Measurements from ENCODE around the gene ADGRG3. TPM values are rescaled to one million over a fixed set of nuclear protein-coding genes. Genes with fewer than 3 reads are reported as not detected.

The ADGRG3 gene
- total and polyA plus RNA-seq, 4 donors = 1.8 to 66.2 (median 9.4) TPM

DNA sequence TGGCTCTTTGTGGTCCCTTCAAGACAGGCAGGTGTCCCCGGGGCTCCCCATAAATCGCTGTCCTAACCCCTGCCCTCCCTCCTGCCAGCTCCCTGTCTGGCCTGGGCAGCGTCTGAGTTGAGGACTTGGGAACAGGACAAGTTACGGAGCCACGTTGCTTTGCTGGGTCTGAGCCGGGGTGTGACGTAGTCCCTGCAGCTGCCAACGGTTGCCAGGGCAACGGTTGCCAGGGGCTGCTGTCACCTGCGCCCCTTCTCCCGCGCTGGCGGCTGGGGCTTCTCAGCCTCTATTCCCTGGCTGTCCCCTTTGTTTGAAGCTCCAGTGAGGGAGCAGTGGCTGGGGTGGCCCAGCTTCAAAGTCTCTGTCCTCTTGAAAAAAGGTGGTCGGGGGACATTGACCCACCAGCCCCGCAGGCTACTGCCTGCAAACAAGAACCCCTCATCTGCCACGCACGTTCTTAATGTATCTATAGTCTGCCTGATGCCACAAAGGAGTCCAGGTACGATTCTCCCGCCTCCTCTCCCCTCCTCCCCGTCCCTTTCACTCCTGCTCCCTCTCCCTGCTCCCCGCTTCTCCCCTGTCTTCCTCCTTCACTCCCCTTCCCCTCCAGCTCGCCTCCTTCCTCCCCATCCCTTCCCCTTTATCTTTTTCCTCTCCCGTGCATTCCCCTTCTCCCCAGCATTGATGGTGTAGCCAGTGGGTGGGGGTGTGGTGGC is 28.8 kb upstream of the ADGRG3 start:
- Histone ChIP-seq H3K9ac (ENCODE audit: insufficient read depth in 1 of 2, low read length in 2 of 2) (peak overlapping the region in 1 of 2 donors; percentile 37), H3K27me3 (ENCODE audit: control insufficient read depth in 3 of 3, insufficient read depth in 3 of 3, low read length in 2 of 3) (no peaks in the 10 kb centered on the region), H3K4me3 (no peak overlapping the region), H3K9me3 (ENCODE audit: control insufficient read depth in 4 of 4, insufficient read depth in 3 of 4, low read length in 3 of 4) (no peaks in the 10 kb centered on the region), H3K4me1 (ENCODE audit: control insufficient read depth in 5 of 5, insufficient read depth in 5 of 5, low read length in 5 of 5) (peaks cover 0 to 38% (median 15%) of the 10 kb centered on the region in 5 donors), H3K27ac (ENCODE audit: low read depth in 1 of 2, low read length in 1 of 2) (peak overlapping the region in 1 of 2 donors; percentile 50), H3K36me3 (ENCODE audit: control insufficient read depth in 4 of 4, insufficient read depth in 4 of 4, low read length in 4 of 4) (peaks cover 0 to 1% (median 0%) of the 10 kb centered on the region in 4 donors)
- ATAC-seq (ENCODE audit: insufficient read depth, low FRiP score) (no peak), DNase-seq (peak; percentile 83 to 87 (median 84))
- WGBS, 2 donors = 41 to 47% methylated on average over 22 to 23 of the region's 23 CpGs
- TF ChIP-seq, protein P1, sequence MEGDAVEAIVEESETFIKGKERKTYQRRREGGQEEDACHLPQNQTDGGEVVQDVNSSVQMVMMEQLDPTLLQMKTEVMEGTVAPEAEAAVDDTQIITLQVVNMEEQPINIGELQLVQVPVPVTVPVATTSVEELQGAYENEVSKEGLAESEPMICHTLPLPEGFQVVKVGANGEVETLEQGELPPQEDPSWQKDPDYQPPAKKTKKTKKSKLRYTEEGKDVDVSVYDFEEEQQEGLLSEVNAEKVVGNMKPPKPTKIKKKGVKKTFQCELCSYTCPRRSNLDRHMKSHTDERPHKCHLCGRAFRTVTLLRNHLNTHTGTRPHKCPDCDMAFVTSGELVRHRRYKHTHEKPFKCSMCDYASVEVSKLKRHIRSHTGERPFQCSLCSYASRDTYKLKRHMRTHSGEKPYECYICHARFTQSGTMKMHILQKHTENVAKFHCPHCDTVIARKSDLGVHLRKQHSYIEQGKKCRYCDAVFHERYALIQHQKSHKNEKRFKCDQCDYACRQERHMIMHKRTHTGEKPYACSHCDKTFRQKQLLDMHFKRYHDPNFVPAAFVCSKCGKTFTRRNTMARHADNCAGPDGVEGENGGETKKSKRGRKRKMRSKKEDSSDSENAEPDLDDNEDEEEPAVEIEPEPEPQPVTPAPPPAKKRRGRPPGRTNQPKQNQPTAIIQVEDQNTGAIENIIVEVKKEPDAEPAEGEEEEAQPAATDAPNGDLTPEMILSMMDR (IDR thresholded peaks at IDR 0.05; ENCODE audit: control extremely low read depth, extremely low read depth) = no peak

DNA sequence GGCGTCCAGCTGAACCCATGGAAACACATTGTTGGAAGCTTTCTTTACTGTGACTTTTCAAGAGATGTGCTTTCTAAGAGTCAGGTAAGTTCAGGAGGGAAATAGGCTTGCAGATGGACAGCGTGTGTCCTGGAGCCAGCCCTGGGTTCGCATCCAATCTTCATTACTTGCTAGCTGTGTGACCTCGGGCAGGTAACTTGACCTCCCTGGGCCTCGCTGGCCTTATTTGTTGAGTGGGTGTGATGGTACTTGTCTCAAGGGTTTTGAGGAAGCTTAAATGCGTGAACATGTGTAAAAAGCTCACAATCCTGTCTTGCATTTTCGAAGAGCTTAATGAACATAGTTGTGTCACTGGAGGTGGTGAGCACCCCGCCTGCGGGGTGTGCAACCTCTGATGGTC is 27.9 kb upstream of the ADGRG3 start:
- 80 to 84% methylated on average over 9 of the region's 9 CpGs for WGBS, 2 donors
- TF ChIP-seq, protein P1 (IDR thresholded peaks at IDR 0.05; ENCODE audit: control extremely low read depth, extremely low read depth) = no peak
- no peak overlapping the region for H3K9ac ChIP-seq (ENCODE audit: insufficient read depth in 1 of 2, low read length in 2 of 2)
- H3K27ac ChIP-seq (ENCODE audit: low read depth in 1 of 2, low read length in 1 of 2) = no peak overlapping the region
- no peaks in the 10 kb centered on the region for H3K9me3 ChIP-seq (ENCODE audit: control insufficient read depth in 4 of 4, insufficient read depth in 3 of 4, low read length in 3 of 4)
- ATAC-seq (ENCODE audit: insufficient read depth, low FRiP score) (no peak), DNase-seq (no peak)
- peaks cover 0 to 44% (median 15%) of the 10 kb centered on the region in 5 donors for H3K4me1 ChIP-seq (ENCODE audit: control insufficient read depth in 5 of 5, insufficient read depth in 5 of 5, low read length in 5 of 5)
- peaks cover 0 to 2% (median 0%) of the 10 kb centered on the region in 4 donors for H3K36me3 ChIP-seq (ENCODE audit: control insufficient read depth in 4 of 4, insufficient read depth in 4 of 4, low read length in 4 of 4)
- H3K4me3 ChIP-seq = no peak overlapping the region
- no peaks in the 10 kb centered on the region for H3K27me3 ChIP-seq (ENCODE audit: control insufficient read depth in 3 of 3, insufficient read depth in 3 of 3, low read length in 2 of 3)

GRCh38 chr16:57640612-57641011 is 27.5 kb upstream of the ADGRG3 start:
- TF ChIP-seq, protein P1 (IDR thresholded peaks at IDR 0.05; ENCODE audit: control extremely low read depth, extremely low read depth) = no peak
- H3K27ac ChIP-seq (ENCODE audit: low read depth in 1 of 2, low read length in 1 of 2) = no peak overlapping the region
- no peak overlapping the region for H3K4me3 ChIP-seq
- no peaks in the 10 kb centered on the region for H3K27me3 ChIP-seq (ENCODE audit: control insufficient read depth in 3 of 3, insufficient read depth in 3 of 3, low read length in 2 of 3)
- no peak overlapping the region for H3K9ac ChIP-seq (ENCODE audit: insufficient read depth in 1 of 2, low read length in 2 of 2)
- no peak for ATAC-seq (ENCODE audit: insufficient read depth, low FRiP score)
- peaks cover 0 to 2% (median 0%) of the 10 kb centered on the region in 4 donors for H3K36me3 ChIP-seq (ENCODE audit: control insufficient read depth in 4 of 4, insufficient read depth in 4 of 4, low read length in 4 of 4)
- no peaks in the 10 kb centered on the region for H3K9me3 ChIP-seq (ENCODE audit: control insufficient read depth in 4 of 4, insufficient read depth in 3 of 4, low read length in 3 of 4)
- peaks cover 0 to 39% (median 15%) of the 10 kb centered on the region in 5 donors for H3K4me1 ChIP-seq (ENCODE audit: control insufficient read depth in 5 of 5, insufficient read depth in 5 of 5, low read length in 5 of 5)
- no peak for DNase-seq
- 52 to 53% methylated on average over 8 of the region's 8 CpGs for WGBS, 2 donors

Measured in lung (tissue), 12 donors.